ELR (cell line): Measurements from ENCODE around the gene DMBT1.

Experiments
- DNase-seq: peaks from one replicate; pipeline ENCODE4 v3.0.0-alpha.2; 2015; ENCODE audit warnings: low read depth

DMBT1 gene

GRCh38 chr10:122647383-122647968 is 86.9 kb downstream of the DMBT1 start:
- DNase-seq: no peak

GRCh38 chr10:122648599-122649428 is 88.3 kb downstream of the DMBT1 start:
- DNase-seq: peak; percentile 54

GRCh38 chr10:122649903-122650302 is 89.3 kb downstream of the DMBT1 start:
- no peak for DNase-seq

DNA sequence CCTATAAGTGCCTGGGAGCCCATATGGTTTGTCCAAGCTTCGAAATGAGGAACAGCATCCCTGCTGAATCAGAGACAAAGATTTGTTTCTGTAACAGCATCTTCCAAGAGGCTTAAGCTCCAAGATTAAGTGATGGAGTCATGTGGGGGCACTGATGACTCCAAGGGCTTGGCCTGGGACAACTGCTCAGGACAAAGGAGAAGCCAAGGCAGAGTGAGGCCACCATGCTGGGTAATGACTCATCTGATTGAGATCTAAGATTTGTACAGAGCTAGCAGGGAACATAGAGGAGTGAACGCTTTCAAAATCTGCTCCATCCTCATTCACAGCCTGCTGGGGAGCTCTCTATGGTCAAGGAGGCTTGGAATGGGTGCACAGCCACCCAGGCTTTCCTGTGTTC is 89.8 kb downstream of the DMBT1 start:
- no peak for DNase-seq

DNA sequence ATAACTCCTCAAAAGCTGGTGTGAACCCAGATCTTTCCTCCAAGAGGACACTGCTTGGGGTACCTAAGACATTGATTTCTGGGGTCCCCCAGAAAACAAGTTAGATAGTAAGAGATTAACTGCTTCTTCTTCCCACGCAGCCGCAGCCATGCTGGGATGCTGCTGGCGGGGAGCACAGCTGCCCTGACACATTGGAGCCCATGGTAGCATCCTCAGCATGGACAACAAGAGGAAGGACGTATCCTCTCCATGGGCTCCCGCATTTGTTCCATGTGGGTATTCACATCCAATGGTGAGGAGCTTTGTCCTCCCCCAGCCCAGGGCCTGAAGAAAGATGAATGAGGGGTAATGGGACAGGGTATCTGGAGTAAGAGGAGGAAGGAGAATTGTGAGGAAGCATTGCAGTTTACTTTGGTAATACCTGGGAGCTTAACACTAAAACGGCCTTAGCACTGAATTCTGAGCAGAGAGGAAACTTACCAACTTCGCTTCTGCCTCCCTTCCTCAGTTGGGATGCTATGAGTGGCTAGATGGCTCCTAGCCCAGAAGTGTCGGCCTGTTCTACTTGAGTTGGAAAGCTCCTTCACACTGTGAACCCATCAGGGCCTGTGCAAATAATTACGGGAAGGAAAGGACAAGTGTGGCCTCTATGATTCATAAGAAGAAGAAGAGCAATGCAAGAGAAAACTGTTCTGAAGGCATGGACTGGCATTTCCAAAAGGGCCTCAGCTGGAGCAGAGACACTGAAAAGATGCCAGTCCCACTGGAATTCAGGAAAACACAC is 95.2 kb downstream of the DMBT1 start:
- DNase-seq: no peak

GRCh38 chr10:122656308-122656705 is 95.8 kb downstream of the DMBT1 start:
- no peak for DNase-seq

DNA sequence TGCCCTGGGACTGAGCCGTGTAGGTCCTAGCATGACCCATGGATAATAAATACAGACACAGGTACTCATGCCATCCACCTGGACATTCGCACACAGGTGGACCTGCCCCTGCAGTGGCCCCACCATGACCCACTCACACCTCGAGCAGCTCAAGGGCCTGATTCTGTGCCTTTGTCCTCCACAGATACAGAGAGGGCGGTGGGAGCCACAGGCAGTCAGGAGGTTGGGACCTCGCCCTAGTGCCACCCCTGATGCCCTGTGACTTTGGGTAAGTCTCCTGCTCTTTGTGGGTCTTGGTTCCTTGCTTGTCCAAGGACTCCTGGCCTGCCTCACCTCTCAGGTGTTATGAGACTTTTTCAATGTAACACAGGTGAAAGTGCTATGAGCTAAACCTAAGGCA is 96.2 kb downstream of the DMBT1 start:
- DNase-seq: no peak

- DNase-seq: no peak
Observed at GRCh38 chr10:122657255-122657654, 96.7 kb downstream of the DMBT1 start.

DNA sequence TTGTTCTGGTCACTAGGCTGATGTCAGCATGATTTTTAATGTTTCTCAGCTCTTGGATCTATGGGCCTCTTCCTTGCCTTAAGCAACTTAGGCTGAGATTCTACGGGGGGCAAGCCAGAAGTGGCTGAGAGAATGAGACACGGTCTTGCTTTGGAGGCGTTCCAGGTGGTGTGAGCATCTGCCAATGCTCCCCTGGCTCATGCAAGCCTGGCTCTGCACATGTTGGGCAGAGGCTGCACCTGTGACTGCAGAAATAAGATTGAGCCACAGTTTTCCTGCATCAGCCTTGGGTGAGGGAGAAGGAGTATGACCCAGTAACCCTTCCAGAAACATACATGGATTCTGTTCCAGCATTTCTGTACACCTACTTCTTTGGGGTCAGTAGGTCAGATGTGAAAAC is 97.2 kb downstream of the DMBT1 start:
- no peak for DNase-seq

DNA sequence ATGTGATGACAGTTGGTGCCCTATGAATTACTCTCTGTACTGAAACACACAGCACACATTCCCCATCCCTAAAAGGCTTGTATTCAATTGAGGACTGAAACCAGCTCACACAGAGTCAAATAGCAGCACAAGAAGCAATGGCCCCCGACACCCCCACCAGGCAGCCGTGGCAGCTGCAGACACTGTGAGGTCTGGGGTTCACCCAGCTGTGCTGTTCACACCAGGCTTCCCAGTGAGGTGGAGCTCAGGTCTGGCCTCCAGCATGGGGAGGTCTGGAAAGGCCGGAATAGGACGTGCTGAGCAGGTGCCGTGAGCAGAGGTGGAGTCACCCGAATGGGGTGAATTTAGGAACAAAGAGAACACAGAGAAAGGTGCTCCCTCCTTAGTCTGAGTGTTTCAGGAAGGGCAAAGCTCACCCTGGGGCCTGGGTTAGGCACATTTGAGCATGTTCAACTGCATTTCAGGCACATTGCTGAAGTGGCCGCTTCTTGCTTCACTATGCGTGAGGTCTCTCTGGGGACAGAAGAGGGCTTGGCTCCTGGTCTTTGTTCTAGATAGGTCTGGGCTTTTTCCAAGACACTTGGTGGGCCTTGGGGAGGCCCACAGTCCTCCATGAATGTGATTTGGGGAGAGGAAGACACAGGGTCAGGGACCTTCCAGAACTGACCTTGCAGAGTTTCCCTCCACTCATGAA is 97.9 kb downstream of the DMBT1 start:
- no peak for DNase-seq

GRCh38 chr10:122659126-122659525 is 98.6 kb downstream of the DMBT1 start:
- DNase-seq: no peak

GRCh38 chr10:122659651-122660050 is 99.1 kb downstream of the DMBT1 start:
- no peak for DNase-seq

- no peak for DNase-seq
Observed at GRCh38 chr10:122660696-122661095, 100.1 kb downstream of the DMBT1 start.

DNA sequence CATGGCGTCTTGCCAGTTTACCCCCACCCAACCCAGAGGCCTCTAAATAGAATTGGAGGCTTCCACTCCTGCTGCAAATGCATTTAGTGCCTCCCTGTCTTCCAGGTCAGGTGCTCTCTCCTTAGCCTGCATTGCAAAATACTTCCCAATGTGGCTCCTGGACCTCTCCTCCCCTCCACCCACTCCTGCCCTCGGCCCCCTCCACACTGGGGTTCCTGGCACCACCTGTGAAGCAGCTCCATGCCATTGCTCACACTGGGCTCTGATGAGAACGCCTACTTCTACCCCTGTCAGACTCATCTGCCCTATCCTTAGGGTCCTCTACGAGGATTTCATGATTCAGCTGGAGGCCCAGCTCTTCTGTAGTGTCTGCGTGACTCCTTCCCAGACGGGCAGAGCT is 101.7 kb downstream of the DMBT1 start:
- DNase-seq: no peak

DNA sequence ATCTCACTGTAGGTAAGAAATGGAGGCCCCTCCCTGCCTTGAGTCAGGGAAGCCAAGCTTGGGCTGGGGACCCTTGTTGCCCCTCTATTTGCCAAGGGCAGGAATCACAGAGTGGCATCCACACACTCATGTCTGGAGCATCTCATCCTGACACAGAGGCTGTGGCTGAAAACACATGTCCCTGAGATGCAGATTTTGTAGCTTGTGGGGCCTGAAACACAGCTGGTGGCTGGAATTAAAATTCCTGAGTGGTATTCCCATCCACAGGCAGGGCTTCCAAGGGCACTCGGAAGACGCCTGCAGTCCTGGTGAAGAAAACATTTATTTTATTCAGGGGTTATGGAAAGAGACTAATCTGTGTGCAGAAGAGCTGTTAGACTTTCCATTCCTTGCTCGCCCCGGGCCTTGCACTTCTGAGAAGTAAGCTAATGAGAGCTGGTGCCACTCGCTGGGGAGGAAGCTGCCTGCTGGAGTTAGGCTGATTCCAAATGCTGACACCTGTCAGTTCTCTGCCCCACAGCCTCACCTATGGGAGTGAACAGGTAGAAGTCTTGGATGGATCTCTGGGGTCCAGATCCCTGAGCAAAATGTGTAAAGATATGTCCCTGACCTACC is 103.1 kb downstream of the DMBT1 start:
- DNase-seq: no peak

- DNase-seq: no peak
Observed at GRCh38 chr10:122664501-122664900, 103.9 kb downstream of the DMBT1 start.

DNA sequence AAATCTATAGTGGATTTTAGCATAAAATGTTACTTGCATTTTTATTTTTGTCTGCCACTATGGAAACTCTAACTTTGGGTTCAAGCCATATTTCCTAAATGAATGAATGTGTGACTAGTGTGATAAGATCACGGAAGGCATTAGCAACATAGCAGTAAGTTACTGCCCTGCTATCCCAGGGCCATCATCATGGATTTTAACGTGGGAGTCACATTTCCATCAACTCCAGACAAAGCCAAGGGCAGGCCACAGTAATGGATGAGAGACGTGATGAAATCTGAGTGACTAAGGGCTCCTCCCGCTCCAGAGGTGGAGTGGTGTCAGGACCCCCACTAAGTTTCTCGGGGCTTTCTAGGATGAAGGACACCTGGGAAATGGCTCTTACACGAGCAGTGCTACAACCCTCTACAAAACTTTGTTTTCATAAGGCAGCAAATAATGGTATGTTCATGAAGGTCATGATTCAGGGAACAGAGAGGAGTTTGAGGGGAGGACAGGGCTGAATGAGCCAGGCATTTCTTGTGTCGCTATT is 104.8 kb downstream of the DMBT1 start:
- no peak for DNase-seq

GRCh38 chr10:122665946-122666345 is 105.4 kb downstream of the DMBT1 start:
- no peak for DNase-seq

- no peak for DNase-seq
Observed at GRCh38 chr10:122669045-122669444, 108.5 kb downstream of the DMBT1 start.

DNA sequence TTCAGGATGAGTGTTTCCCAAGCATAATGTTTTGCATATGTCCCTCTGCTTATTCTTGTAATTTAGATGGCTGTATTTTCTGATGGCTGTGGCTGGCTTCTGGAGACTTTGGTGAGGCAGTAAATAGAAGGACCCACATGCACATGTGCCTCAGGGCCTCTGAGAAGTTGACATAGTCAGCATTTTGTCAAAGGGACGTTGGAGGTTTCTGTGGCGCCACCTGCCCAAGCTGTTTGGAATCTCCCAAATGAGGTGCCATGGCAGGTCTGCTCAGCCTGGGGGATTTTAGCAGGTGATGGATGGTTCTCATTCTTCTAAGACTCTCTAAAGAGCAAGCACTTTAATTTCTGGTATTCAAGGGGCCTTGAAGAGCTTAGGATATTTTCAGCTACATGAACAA is 109.3 kb downstream of the DMBT1 start:
- no peak for DNase-seq

GRCh38 chr10:122671355-122671754 is 110.8 kb downstream of the DMBT1 start:
- no peak for DNase-seq

GRCh38 chr10:122672655-122673054 is 112.1 kb downstream of the DMBT1 start:
- no peak for DNase-seq
